HepG2 (cell line): ENCODE data around the gene NEDD4L. TPM values are rescaled to one million over a fixed set of nuclear protein-coding genes. Genes with fewer than 3 reads are reported as not detected.

ENCODE experiments used
- ATAC-seq: fragments of 200-7000 bp; cut with Tn5 transposase; 3 replicates; pipeline ENCODE4 v1.9.1; 2020; ENCODE audit warnings: mild to moderate bottlenecking, moderate library complexity
- BruUV-seq: library from RNA; stranded (reverse); fragments of 400-500 nt; replicated peaks from 2 replicates; lab custom pipeline; 2021; lab: Mats Ljungman, UMichigan
- CTCF ChIA-PET: fragments of 300-600 bp; formaldehyde crosslinking; extraction: SDS; loops from one replicate; lab custom pipeline; 2021; ENCODE audit warnings: low total read pairs, inconsistent platforms, low intra/inter-chr PET ratio; lab: Yijun Ruan, JAX
- POLR2A ChIA-PET: fragments of 350-600 bp; sonication (Branson Sonifier 250); formaldehyde crosslinking; loops from one replicate; lab custom pipeline; 2020; ENCODE audit warnings: antibody characterized with exemption, inconsistent platforms; lab: Yijun Ruan, JAX
- DNase-seq: peaks from one replicate; pipeline ENCODE4 v3.0.0-alpha.2; 2015; ENCODE audit warnings: low spot score
- FAIRE-seq: peaks from 3 replicates; lab custom pipeline; 2011; peaks lifted over from hg19 to GRCh38; lab: Jason Lieb, UNC
- H2AFZ ChIP-seq: one replicate; pipeline ENCODE4 v1.6.1; 2011; ENCODE audit warnings: low read length, inconsistent platforms
- H3K27ac ChIP-seq: fragments of 300-600 bp; 3 replicates; pipeline ENCODE4 v1.8.0; 2011; ENCODE audit warnings: mixed run types, mild to moderate bottlenecking, mixed read lengths, low read length, inconsistent platforms; ENCODE audit not compliant: insufficient read depth; ENCODE audit errors: extremely low read length
- H3K27me3 ChIP-seq, 2 experiments: fragments of 200-600 bp in 1 of 2; 2 replicates in 1 of 2; 3 replicates in 1 of 2; pipeline versions ENCODE4 v1.6.0 to v1.8.0; 2011; ENCODE audit warnings: low read length in 2 of 2, mild to moderate bottlenecking in 2 of 2, moderate library complexity in 2 of 2, inconsistent platforms in 1 of 2; ENCODE audit not compliant: insufficient read depth in 2 of 2, control insufficient read depth in 1 of 2
- H3K36me3 ChIP-seq, 2 experiments: fragments of 200-600 bp in 1 of 2; replicated peaks in 1 of 2; 2 replicates in 1 of 2; 3 replicates in 1 of 2; pipeline versions ENCODE4 v1.5.1 to v1.8.0; 2011; ENCODE audit warnings: low read length in 2 of 2, inconsistent platforms in 1 of 2; ENCODE audit not compliant: insufficient read depth in 2 of 2, control insufficient read depth in 1 of 2
- H3K4me1 ChIP-seq: 2 replicates; pipeline ENCODE4 v1.5.1; 2012; ENCODE audit warnings: low read length, inconsistent platforms; ENCODE audit not compliant: insufficient read depth
- H3K4me2 ChIP-seq: 2 replicates; pipeline ENCODE4 v1.6.0; 2011; ENCODE audit warnings: low read depth, low read length, inconsistent platforms
- H3K4me3 ChIP-seq, 3 experiments: fragments of 200-600 bp in 1 of 3; sonication (generic), shearing (Covaris generic) in 1 of 3; replicated peaks in 1 of 3; 2 replicates each; pipeline ENCODE4 v1.5.1; 2011 to 2016; ENCODE audit warnings: low read length in 3 of 3, inconsistent platforms in 2 of 3, low read depth in 2 of 3, mild to moderate bottlenecking in 2 of 3, control low read depth in 1 of 3, mixed read lengths in 1 of 3; ENCODE audit not compliant: insufficient read depth in 1 of 3
- H3K79me2 ChIP-seq: one replicate; pipeline ENCODE4 v1.6.1; 2011; ENCODE audit warnings: low read length, inconsistent platforms; ENCODE audit not compliant: insufficient read depth
- H3K9ac ChIP-seq: 2 replicates; pipeline ENCODE4 v1.6.0; 2011; ENCODE audit warnings: mild to moderate bottlenecking, low read depth, low read length, inconsistent platforms; ENCODE audit not compliant: insufficient read depth
- H3K9me3 ChIP-seq: 2 replicates; pipeline ENCODE4 v1.5.1; 2012; ENCODE audit warnings: mild to moderate bottlenecking, low read length
- H4K20me1 ChIP-seq: 2 replicates; pipeline ENCODE4 v1.6.0; 2011; ENCODE audit warnings: inconsistent platforms, mild to moderate bottlenecking, low read length, moderate library complexity; ENCODE audit not compliant: insufficient read depth
- ARID4A ChIP-seq: sonication (generic); formaldehyde crosslinking; IDR thresholded peaks from 2 replicates; pipeline ENCODE4 v1.5.0; 2020; ENCODE audit warnings: mild to moderate bottlenecking, missing genetic modification reagents, borderline replicate concordance
- PREB ChIP-seq: sonication (generic); formaldehyde crosslinking; IDR thresholded peaks from 2 replicates; pipeline ENCODE4 v1.4.0; 2020; ENCODE audit warnings: missing genetic modification reagents
- SNAPC2 ChIP-seq: sonication (generic); formaldehyde crosslinking; IDR thresholded peaks from 2 replicates; pipeline ENCODE4 v1.8.1; 2022; ENCODE audit warnings: mild to moderate bottlenecking, missing genetic modification reagents
- TARDBP ChIP-seq: sonication (generic); formaldehyde crosslinking; IDR thresholded peaks from 2 replicates; pipeline ENCODE4 v1.8.0; 2022; ENCODE audit warnings: mild to moderate bottlenecking, missing genetic modification reagents
- ZBTB40 ChIP-seq, 2 experiments: fragments of 450-650 bp in 1 of 2; sonication (generic) in 1 of 2; formaldehyde crosslinking in 1 of 2; IDR thresholded peaks; 2 replicates each; pipeline versions ENCODE4 v1.6.1 to v1.8.0; 2016 to 2022; ENCODE audit warnings: antibody characterized with exemption in 1 of 2, mild to moderate bottlenecking in 1 of 2, missing genetic modification reagents in 1 of 2
- ZMAT5 ChIP-seq: sonication (generic); formaldehyde crosslinking; IDR thresholded peaks from 2 replicates; pipeline ENCODE4 v1.5.0; 2020; ENCODE audit warnings: mild to moderate bottlenecking, low read depth, missing genetic modification reagents, borderline replicate concordance
- ZNF264 ChIP-seq: sonication (generic); formaldehyde crosslinking; IDR thresholded peaks from 2 replicates; pipeline ENCODE4 v1.4.0; 2020; ENCODE audit warnings: missing genetic modification reagents
- ZNF598 ChIP-seq: sonication (generic); formaldehyde crosslinking; IDR thresholded peaks from 2 replicates; pipeline ENCODE4 v1.5.1; 2020; ENCODE audit warnings: mild to moderate bottlenecking, missing genetic modification reagents, borderline replicate concordance
- WGBS: methylation state at CpG from one replicate; pipeline ENCODE4 v1.1.6; 2017; ENCODE audit warnings: low lambda C conversion rate; 5-methylcytosine and 5-hydroxymethylcytosine counted together
- in situ Hi-C: cut with HindIII; loops from 2 replicates; pipeline ENCODE4 v1.10.0; 2017; ENCODE audit warnings: low pct_unique_long_range_greater_than_20kb; ENCODE audit not compliant: extremely low pct_ligation_motif_present
- intact Hi-C: fragments of 100-400 bp; cut with micrococcal nuclease; formaldehyde crosslinking; loops from one replicate; pipeline ENCODE4 v1.10.0; 2022; ENCODE audit not compliant: unreplicated experiment
- polyA plus RNA-seq, 8 experiments: library from polyadenylated mRNA; depleted of rRNA in 3 of 8; stranded (reverse) in 7 of 8; unstranded in 1 of 8; fragments of >200 nt; fragmentation: Illumina TruSeq in 4 of 8; extraction: Trizol in 4 of 8; gene quantifications; 2 replicates each; pipeline versions ENCODE4 v1.2.1 to v1.2.3, GENCODE V29; 2011 to 2016; ENCODE audit warnings: low read depth in 4 of 8, missing spikeins in 1 of 8, mixed read lengths in 1 of 8; ENCODE audit not compliant: insufficient read depth in 1 of 8
- total RNA-seq, 5 experiments: library from RNA; depleted of rRNA; stranded (reverse); fragments of >200 nt; fragmentation: Illumina TruSeq; extraction: Trizol; gene quantifications; 2 replicates each; pipeline ENCODE4 v1.2.3, GENCODE V29; 2016; ENCODE audit warnings: low read depth in 1 of 5

Gene NEDD4L
- total and polyA plus RNA-seq, 2 of the 13 experiments (the other 11 are each of a cell fraction or from before 2014, with no cell fraction given): 168 to 390 TPM

GRCh38 chr18:58186258-58186948 lies 142.4 kb downstream of the NEDD4L start:
- Histone ChIP-seq H3K9me3 (no peaks in the 10 kb centered on the region), H3K4me2 (no peak overlapping the region), H4K20me1 (no peaks in the 10 kb centered on the region), H3K4me1 (peaks cover 30% of the 10 kb centered on the region), H3K9ac (no peak overlapping the region), H2AFZ (no peak overlapping the region), H3K27ac (no peak overlapping the region), H3K4me3 (no peak overlapping the region), H3K36me3 (no peaks in the 10 kb centered on the region; a peak in 1 of 5 replicates), H3K79me2 (peaks cover 5% of the 10 kb centered on the region), H3K27me3 (no peaks in the 10 kb centered on the region)
- intact Hi-C loops (no loop called here), in situ Hi-C loops (no loop called here)
- ATAC-seq (no peak), DNase-seq (no peak), FAIRE-seq (no peak)
- WGBS: 96% methylated on average over 4 of the region's 6 CpGs
- ChIA-PET POLR2A (no interaction called here), CTCF (no interaction called here)
- BruUV-seq: no TSS peak
- no peak for TF ChIP-seq ZNF264 (CRISPR knock-in tag)
- TF ChIP-seq TARDBP (CRISPR knock-in tag): no peak
- TF ChIP-seq SNAPC2 (CRISPR knock-in tag): no peak
- TF ChIP-seq ZNF598 (CRISPR knock-in tag): no peak
- no peak for TF ChIP-seq PREB (CRISPR knock-in tag)
- TF ChIP-seq ARID4A (CRISPR knock-in tag): no peak
- TF ChIP-seq ZBTB40 (IDR thresholded peaks at IDR 0.05): no peak
- no peak for TF ChIP-seq ZBTB40 (CRISPR knock-in tag; IDR thresholded peaks at IDR 0.05)
- TF ChIP-seq ZMAT5 (CRISPR knock-in tag): no peak
